HG02642 (cell line): ENCODE data around the gene CAMSAP1.

Experiments used
- ATAC-seq: cut with Tn5 transposase; IDR thresholded peaks from one replicate; pipeline ENCODE4 v1.9.1; 2021; ENCODE audit warnings: mild to moderate bottlenecking; ENCODE audit not compliant: unreplicated experiment, poor library complexity

CAMSAP1 gene

GRCh38 chr9:135939351-135940265 lies 32.3 kb upstream of the CAMSAP1 start:
- ATAC-seq: no peak

- no peak for ATAC-seq
Observed at GRCh38 chr9:135937521-135938489, 30.5 kb upstream of the CAMSAP1 start.

- ATAC-seq: no peak
Observed at GRCh38 chr9:135933114-135933513, 25.8 kb upstream of the CAMSAP1 start.

GRCh38 chr9:135932656-135933055 lies 25.3 kb upstream of the CAMSAP1 start:
- no peak for ATAC-seq

- no peak for ATAC-seq
Observed at GRCh38 chr9:135931349-135931820, 24.0 kb upstream of the CAMSAP1 start.

- ATAC-seq: no peak
Observed at GRCh38 chr9:135930446-135931345, 23.4 kb upstream of the CAMSAP1 start.

- ATAC-seq: no peak
Observed at GRCh38 chr9:135929656-135930445, 22.5 kb upstream of the CAMSAP1 start.

- ATAC-seq: no peak
Observed at GRCh38 chr9:135928731-135929655, 21.6 kb upstream of the CAMSAP1 start.

GRCh38 chr9:135928074-135928730 lies 20.9 kb upstream of the CAMSAP1 start:
- no peak for ATAC-seq

GRCh38 chr9:135927195-135928013 lies 20.1 kb upstream of the CAMSAP1 start:
- ATAC-seq: no peak

- no peak for ATAC-seq
Observed at GRCh38 chr9:135926402-135927194, 19.3 kb upstream of the CAMSAP1 start.

- ATAC-seq: no peak
Observed at GRCh38 chr9:135925496-135926133, 18.3 kb upstream of the CAMSAP1 start.

- ATAC-seq: no peak
Observed at GRCh38 chr9:135924628-135925338, 17.4 kb upstream of the CAMSAP1 start.

- ATAC-seq: no peak
Observed at GRCh38 chr9:135923508-135923907, 16.2 kb upstream of the CAMSAP1 start.
